Aorta (tissue), 5 donors: ENCODE measurements around the gene ARID1B. TPM values are rescaled to one million over a fixed set of nuclear protein-coding genes. Genes with fewer than 3 reads are reported as not detected.

ENCODE experiments used
- ATAC-seq: fragments of 200-7000 bp; cut with Tn5 transposase; one replicate; pipeline ENCODE4 v1.9.1; 2022; ENCODE audit warnings: moderate library complexity; ENCODE audit not compliant: low FRiP score
- DNase-seq, 2 donors: peaks; one replicate each; pipeline ENCODE4 v3.0.0-alpha.2; 2020
- H3K27ac ChIP-seq, 2 donors: one replicate each; pipeline ENCODE4 v1.5.1; 2013; ENCODE audit warnings: low read length in 2 of 2, mild to moderate bottlenecking in 2 of 2, moderate library complexity in 2 of 2, control low read depth in 1 of 2, inconsistent platforms in 1 of 2, low read depth in 1 of 2
- H3K27me3 ChIP-seq, 2 donors: one replicate each; pipeline ENCODE4 v1.6.1; 2013; ENCODE audit warnings: control low read depth in 1 of 2, low read length in 1 of 2, mild to moderate bottlenecking in 1 of 2, moderate library complexity in 1 of 2; ENCODE audit not compliant: insufficient read depth in 2 of 2, control insufficient read depth in 1 of 2
- H3K36me3 ChIP-seq, 2 donors: one replicate each; pipeline ENCODE4 v1.6.1; 2013; ENCODE audit warnings: control low read depth in 1 of 2, low read length in 1 of 2, mild to moderate bottlenecking in 1 of 2; ENCODE audit not compliant: insufficient read depth in 2 of 2, control insufficient read depth in 1 of 2
- H3K4me1 ChIP-seq, 2 donors: one replicate each; pipeline ENCODE4 v1.6.1; 2013; ENCODE audit warnings: low read length in 2 of 2, control low read depth in 1 of 2, mild to moderate bottlenecking in 1 of 2, moderate library complexity in 1 of 2; ENCODE audit not compliant: insufficient read depth in 2 of 2, control insufficient read depth in 1 of 2
- H3K4me3 ChIP-seq, 2 donors: one replicate each; pipeline ENCODE4 v1.5.1; 2013; ENCODE audit warnings: low read length in 2 of 2, control low read depth in 1 of 2, mild to moderate bottlenecking in 1 of 2
- H3K9me3 ChIP-seq: one replicate; pipeline ENCODE4 v1.6.1; 2013; ENCODE audit warnings: mild to moderate bottlenecking, low read length; ENCODE audit not compliant: control insufficient read depth
- WGBS, 2 donors: extraction: QIAGEN DNeasy Blood & Tissue Kit; methylation state at CpG; one replicate each; pipeline ENCODE4 v1.1.7; 2013; 5-methylcytosine and 5-hydroxymethylcytosine counted together
- intact Hi-C, 2 donors: fragments of 100-400 bp; cut with DNase I; formaldehyde crosslinking; loops; one replicate each; pipeline versions ENCODE4 v1.14.2 to v1.15.0; 2022
- polyA plus RNA-seq, 2 donors: library from polyadenylated mRNA; stranded (reverse); fragments of 200-250 nt; gene quantifications; one replicate each; pipeline ENCODE4 v1.2.3, GENCODE V29; 2013
- total RNA-seq, 2 donors: library from RNA; stranded (reverse); fragmentation: NEBNext Ultra II Directional; extraction: Animal tissue kit (Norgen Biotek cat#: 25700); gene quantifications; one replicate each; pipeline ENCODE4 v1.2.1, GENCODE V29; 2021
- donor health status: healthy with polysubstance abuse.
- donor health status: Bipolar disorder and iron deficiency.
- donor health status: DM: no; HTN: no; CAD: no.
- donor health status: DM: no; HTN: no; CAD: no.
- donor health status: DM: yes; HTN: yes; CAD: no.

ARID1B gene
- total and polyA plus RNA-seq, 4 donors: 6.5 to 143 (median 54.5) TPM

GRCh38 chr6:156854466-156855161 lies 77.4 kb downstream of the ARID1B start:
- intact Hi-C loops: no loop called here

GRCh38 chr6:156857573-156857972 lies 80.4 kb downstream of the ARID1B start:
- intact Hi-C loops: no loop called here
- DNase-seq: no peak
- Histone ChIP-seq H3K4me3 (no peak overlapping the region), H3K27me3 (no peaks in the 10 kb centered on the region), H3K9me3 (no peaks in the 10 kb centered on the region), H3K4me1 (peaks cover 2 to 4% of the 10 kb centered on the region in 2 donors), H3K27ac (no peak overlapping the region), H3K36me3 (no peaks in the 10 kb centered on the region)
- no peak for ATAC-seq
- WGBS, 2 donors: 92% methylated on average over 2 of the region's 2 CpGs

More at GRCh38 chr6:156854466-156855161, 77.4 kb downstream of the ARID1B start:
- no peak for ATAC-seq
- DNase-seq: no peak
- Histone ChIP-seq H3K27me3 (no peaks in the 10 kb centered on the region), H3K4me1 (peaks cover 5 to 10% of the 10 kb centered on the region in 2 donors), H3K36me3 (no peaks in the 10 kb centered on the region), H3K27ac (no peak overlapping the region), H3K9me3 (no peaks in the 10 kb centered on the region), H3K4me3 (no peak overlapping the region)
- WGBS, 2 donors: 91 to 93% methylated on average over 10 of the region's 10 CpGs

- Histone ChIP-seq H3K27ac (no peak overlapping the region), H3K9me3 (no peaks in the 10 kb centered on the region), H3K27me3 (no peaks in the 10 kb centered on the region), H3K4me3 (no peak overlapping the region), H3K36me3 (no peaks in the 10 kb centered on the region), H3K4me1 (peaks cover 0 to 2% of the 10 kb centered on the region in 2 donors)
- whole genome bisulfite sequencing, 2 donors: 69 to 78% methylated on average over 1 of the region's 1 CpG
- DNase-seq (no peak), ATAC-seq (no peak)
- intact Hi-C loops: no loop called here
These were observed 82.5 kb downstream of the ARID1B start for GRCh38 chr6:156859686-156860085.

- DNase-seq: no peak
- Histone ChIP-seq H3K27me3 (no peaks in the 10 kb centered on the region), H3K4me3 (no peak overlapping the region), H3K27ac (no peak overlapping the region), H3K9me3 (no peaks in the 10 kb centered on the region), H3K4me1 (peaks cover 4 to 13% of the 10 kb centered on the region in 2 donors), H3K36me3 (no peaks in the 10 kb centered on the region)
- intact Hi-C loops: no loop called here
- 94 to 99% methylated on average over 7 of the region's 7 CpGs for WGBS, 2 donors
- ATAC-seq: no peak
These were observed 85.5 kb downstream of the ARID1B start for GRCh38 chr6:156862711-156863110.

- peaks cover 4 to 13% of the 10 kb centered on the region in 2 donors for H3K4me1 ChIP-seq
- no peak overlapping the region for H3K27ac ChIP-seq
- H3K36me3 ChIP-seq: no peaks in the 10 kb centered on the region
- no peaks in the 10 kb centered on the region for H3K9me3 ChIP-seq
- intact Hi-C loops: no loop called here
- no peak overlapping the region for H3K4me3 ChIP-seq
- H3K27me3 ChIP-seq: no peaks in the 10 kb centered on the region
- no peak for ATAC-seq
- DNase-seq: no peak
These were observed 86.3 kb downstream of the ARID1B start for GRCh38 chr6:156863504-156863903.

GRCh38 chr6:156864557-156864956 lies 87.4 kb downstream of the ARID1B start:
- Histone ChIP-seq H3K27ac (no peak overlapping the region), H3K9me3 (no peaks in the 10 kb centered on the region), H3K4me3 (no peak overlapping the region), H3K36me3 (no peaks in the 10 kb centered on the region), H3K4me1 (peaks cover 4 to 13% of the 10 kb centered on the region in 2 donors), H3K27me3 (no peaks in the 10 kb centered on the region)
- ATAC-seq (no peak), DNase-seq (no peak)
- intact Hi-C loops: no loop called here
- 95 to 97% methylated on average over 6 of the region's 6 CpGs for WGBS, 2 donors

- H3K4me3 ChIP-seq: no peak overlapping the region
- WGBS, 2 donors: 81 to 83% methylated on average over 1 of the region's 1 CpG
- no peaks in the 10 kb centered on the region for H3K27me3 ChIP-seq
- no peak for ATAC-seq
- intact Hi-C loops: no loop called here
- no peaks in the 10 kb centered on the region for H3K9me3 ChIP-seq
- DNase-seq: no peak
- H3K27ac ChIP-seq: no peak overlapping the region
- peaks cover 4 to 13% of the 10 kb centered on the region in 2 donors for H3K4me1 ChIP-seq
- H3K36me3 ChIP-seq: no peaks in the 10 kb centered on the region
These were observed 87.9 kb downstream of the ARID1B start for GRCh38 chr6:156865019-156865629.

GRCh38 chr6:156866220-156867015 lies 89.2 kb downstream of the ARID1B start:
- intact Hi-C loops: no loop called here
- 66 to 70% methylated on average over 10 of the region's 10 CpGs for WGBS, 2 donors
- H3K36me3 ChIP-seq: no peaks in the 10 kb centered on the region
- H3K4me1 ChIP-seq: peaks cover 4 to 13% of the 10 kb centered on the region in 2 donors
- DNase-seq (no peak), ATAC-seq (no peak)
- H3K4me3 ChIP-seq: no peak overlapping the region
- H3K9me3 ChIP-seq: no peaks in the 10 kb centered on the region
- H3K27ac ChIP-seq: no peak overlapping the region
- H3K27me3 ChIP-seq: no peaks in the 10 kb centered on the region
